Stimulated activated CD4-positive, alpha-beta T cell treated with anti-CD3 and anti-CD28 coated beads, Interleukin-1b, Interleukin-23, amount 100 ng/mL, for 1 hour (primary cell): ENCODE results near the gene RPS14.

Source experiments
- DNase-seq, 2 donors: peaks; one replicate each; pipeline ENCODE4 v3.0.0-alpha.2; 2020; ENCODE audit warnings: low read depth in 2 of 2

RPS14 gene

GRCh38 chr5:150400316-150401075 lies 49.0 kb downstream of the RPS14 start:
- no peak for DNase-seq

- DNase-seq = no peak
These were observed 49.9 kb downstream of the RPS14 start for GRCh38 chr5:150399524-150400211.

GRCh38 chr5:150398722-150399523 lies 50.6 kb downstream of the RPS14 start:
- DNase-seq = no peak

- DNase-seq = no peak
These were observed 51.5 kb downstream of the RPS14 start for GRCh38 chr5:150397782-150398721.

GRCh38 chr5:150397146-150397781 lies 52.3 kb downstream of the RPS14 start:
- no peak for DNase-seq

GRCh38 chr5:150396267-150396666 lies 53.3 kb downstream of the RPS14 start:
- DNase-seq = no peak

GRCh38 chr5:150395688-150395975 lies 53.9 kb downstream of the RPS14 start:
- no peak for DNase-seq

GRCh38 chr5:150394912-150395687 lies 54.4 kb downstream of the RPS14 start:
- DNase-seq = no peak

- no peak for DNase-seq
These were observed 55.4 kb downstream of the RPS14 start for GRCh38 chr5:150394131-150394530.

GRCh38 chr5:150393096-150393645 lies 56.4 kb downstream of the RPS14 start:
- DNase-seq = no peak

GRCh38 chr5:150392680-150393079 lies 56.9 kb downstream of the RPS14 start:
- DNase-seq = no peak
